Inferior parietal cortex (tissue), 1 donor: ENCODE data around the gene C16orf89.
"Not testable (repeated sequence)": the region's sequence is repeated elsewhere in the genome, so short reads cannot be mapped to it uniquely, and the experiment has no call there.

Experiments used
- DNase-seq: peaks from one replicate; pipeline ENCODE4 v3.0.0-alpha.2; 2016; ENCODE audit errors: extremely low spot score

C16orf89 gene, protein sequence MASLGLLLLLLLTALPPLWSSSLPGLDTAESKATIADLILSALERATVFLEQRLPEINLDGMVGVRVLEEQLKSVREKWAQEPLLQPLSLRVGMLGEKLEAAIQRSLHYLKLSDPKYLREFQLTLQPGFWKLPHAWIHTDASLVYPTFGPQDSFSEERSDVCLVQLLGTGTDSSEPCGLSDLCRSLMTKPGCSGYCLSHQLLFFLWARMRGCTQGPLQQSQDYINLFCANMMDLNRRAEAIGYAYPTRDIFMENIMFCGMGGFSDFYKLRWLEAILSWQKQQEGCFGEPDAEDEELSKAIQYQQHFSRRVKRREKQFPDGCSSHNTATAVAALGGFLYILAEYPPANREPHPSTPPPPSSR

DNA sequence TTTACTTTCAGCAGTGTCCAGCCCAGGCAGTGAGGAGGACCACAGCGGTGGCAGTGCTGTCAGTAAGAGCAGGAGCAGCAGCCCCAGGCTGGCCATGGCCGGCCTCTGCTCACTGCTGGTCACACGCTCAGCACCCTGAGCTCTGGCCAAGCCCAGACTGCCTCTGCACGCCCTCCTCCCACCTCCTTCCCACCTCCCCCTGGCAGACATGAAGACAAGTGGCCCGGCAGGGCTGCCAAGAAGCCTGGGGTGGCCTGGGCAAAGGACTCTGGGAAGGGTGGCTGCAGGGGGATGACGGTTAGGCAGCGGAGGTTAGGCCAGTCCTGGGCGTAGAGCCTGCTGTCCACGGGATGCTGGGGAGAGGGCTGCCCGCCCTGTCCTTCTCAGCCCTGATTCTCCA is at the start of gene C16orf89:
TSS of gene C16orf89 (minus strand) at position 144 of the 400 bp plus-strand sequence. CDS start at position 96, 48 bp downstream.
- DNase-seq, result peak; percentile 13

DNA sequence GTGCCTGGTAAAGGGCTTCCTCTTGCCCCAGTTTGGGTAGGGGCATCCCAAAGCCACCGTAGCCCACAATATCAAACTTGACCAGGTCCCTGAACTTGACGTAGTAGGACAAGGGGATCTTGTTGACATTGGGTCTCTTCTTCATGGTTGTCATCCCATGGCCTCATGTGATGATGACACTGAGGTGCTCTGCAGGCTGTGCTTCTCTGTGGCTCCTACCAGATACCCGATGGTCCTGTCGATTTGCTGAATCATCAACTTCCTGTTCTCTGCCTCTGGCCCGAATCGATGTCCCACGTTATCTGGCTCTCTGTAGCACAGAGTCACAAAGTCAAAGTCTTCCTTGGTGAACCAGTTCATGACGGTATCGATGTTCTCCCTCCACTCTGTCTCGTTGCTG is 45.2 kb upstream of the C16orf89 start:
- DNase-seq, result not testable (repeated sequence)

GRCh38 chr16:5108505-5109158 is 42.9 kb upstream of the C16orf89 start:
- DNase-seq, result no peak

DNA sequence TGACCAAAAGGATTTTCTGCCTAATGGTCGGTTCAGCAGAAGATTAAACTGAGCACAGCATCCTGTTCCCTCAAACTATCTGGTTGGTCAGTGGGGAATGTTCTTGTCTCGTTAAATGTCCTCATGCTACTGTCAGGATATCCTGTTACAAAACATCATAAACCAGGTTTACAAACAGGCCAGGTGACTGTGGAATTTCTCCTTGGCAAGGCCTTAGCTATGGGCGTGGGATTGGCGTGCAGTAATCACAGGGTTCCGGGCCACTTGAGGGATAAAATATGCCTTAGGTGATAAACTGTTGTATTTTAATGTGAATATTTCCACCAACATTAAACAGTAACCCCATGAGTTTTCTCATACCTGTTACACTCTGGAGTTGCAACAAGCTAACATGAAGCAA is 39.3 kb upstream of the C16orf89 start:
- not testable (repeated sequence) for DNase-seq

GRCh38 chr16:5103296-5104032 is 37.7 kb upstream of the C16orf89 start:
- DNase-seq, result not testable (repeated sequence)

DNA sequence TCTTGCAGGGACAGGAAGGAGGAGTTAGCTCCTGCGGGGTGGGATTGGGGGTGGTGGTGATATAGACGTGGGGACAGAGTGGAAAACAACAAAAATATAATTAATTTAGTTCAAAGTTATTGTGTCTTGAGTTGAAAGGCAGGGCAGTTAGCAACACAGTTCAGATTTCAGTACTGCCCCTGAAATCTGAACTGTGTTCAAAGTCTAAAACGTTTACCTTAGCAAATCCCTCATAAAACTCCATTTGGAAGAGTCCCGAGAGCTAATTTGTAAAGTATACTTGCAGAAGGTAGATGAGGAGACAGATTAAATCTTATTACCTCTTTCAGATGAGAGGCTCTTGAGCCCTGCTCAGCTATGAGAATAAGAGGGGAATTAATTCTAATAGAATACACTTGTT is 33.4 kb upstream of the C16orf89 start:
- DNase-seq, result not testable (repeated sequence)

- peak; percentile 20 for DNase-seq
Observed at GRCh38 chr16:5098221-5099159, 32.7 kb upstream of the C16orf89 start.

- DNase-seq, result peak; percentile 88
Observed at GRCh38 chr16:5097470-5098220, 31.9 kb upstream of the C16orf89 start, which contains the start of gene EEF2KMT. EEF2KMT (minus strand) TSS chr16:5097795; CDS start chr16:5097739, 56 bp downstream.

GRCh38 chr16:5097061-5097469 is 31.3 kb upstream of the C16orf89 start:
- DNase-seq, result not testable (repeated sequence)

DNA sequence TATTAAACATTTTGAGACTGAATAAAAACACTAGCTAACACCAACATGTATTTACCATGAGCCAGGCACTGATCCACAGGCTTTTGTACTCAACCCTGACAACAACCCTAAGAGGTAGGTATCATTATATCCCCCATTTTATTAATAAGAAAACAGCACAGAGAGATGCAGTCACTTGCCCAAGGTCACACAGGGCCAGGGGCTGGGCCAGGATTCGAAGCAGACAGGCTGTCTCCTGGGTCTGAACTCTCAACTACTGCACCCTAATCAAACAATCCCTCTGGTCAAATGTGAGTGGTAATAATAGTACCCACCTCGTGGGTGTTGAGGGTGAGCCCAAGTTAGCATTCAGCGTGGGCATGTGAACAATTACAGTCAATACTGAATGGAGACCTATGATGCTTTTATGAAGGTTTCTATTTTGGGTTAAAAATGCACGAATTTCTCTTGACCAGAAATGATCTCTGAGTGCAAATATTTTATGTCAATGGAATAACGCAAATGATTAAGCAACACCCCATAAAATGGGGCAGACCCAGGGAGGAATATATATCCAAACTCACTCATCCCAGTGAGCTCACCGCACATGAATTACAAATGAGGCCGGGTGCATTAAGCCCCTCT is 30.8 kb upstream of the C16orf89 start:
- DNase-seq, result not testable (repeated sequence)

GRCh38 chr16:5095145-5095830 is 29.5 kb upstream of the C16orf89 start:
- DNase-seq, result peak; percentile 25

DNA sequence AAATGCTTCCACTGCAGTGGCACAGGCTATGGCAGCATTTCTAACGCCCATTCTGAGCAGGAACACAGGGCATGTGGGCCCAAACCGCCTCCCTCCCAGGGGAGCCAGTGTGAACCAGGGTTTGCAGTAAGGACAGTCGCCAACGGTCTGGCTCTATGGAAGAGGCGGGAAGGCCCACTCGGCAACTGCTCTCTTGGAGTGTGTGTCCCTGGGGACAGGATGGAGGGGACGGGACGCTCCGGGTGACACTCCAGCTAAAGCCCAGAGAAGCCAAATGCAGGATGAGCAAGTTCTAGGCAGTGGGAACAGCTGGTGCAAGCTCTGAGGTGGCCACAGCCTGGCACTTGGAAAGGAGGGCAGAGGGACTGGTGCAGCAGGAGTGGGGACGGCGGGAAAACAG is 28.0 kb upstream of the C16orf89 start:
- DNase-seq, result not testable (repeated sequence)

GRCh38 chr16:5093081-5093480 is 27.3 kb upstream of the C16orf89 start:
- DNase-seq, result not testable (repeated sequence)

DNA sequence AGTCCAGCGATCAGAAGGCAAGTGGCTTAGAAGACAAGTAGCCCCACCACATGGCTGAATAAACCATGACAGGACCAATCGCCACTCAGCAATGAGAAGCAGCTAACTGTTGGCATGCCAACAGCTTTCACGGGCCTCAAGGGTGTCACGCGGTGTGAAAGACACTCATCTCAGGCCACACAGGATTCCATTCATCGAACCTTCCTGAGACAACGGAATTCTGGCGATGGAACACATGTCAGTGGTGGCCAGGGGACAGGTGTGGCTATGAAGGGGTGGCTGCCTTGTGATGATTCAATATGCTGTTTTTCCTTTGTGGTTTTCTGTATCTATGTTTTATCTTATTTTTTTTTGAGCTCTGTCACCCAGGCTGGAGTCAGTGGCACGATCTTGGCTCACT is 24.8 kb upstream of the C16orf89 start:
- not testable (repeated sequence) for DNase-seq

DNA sequence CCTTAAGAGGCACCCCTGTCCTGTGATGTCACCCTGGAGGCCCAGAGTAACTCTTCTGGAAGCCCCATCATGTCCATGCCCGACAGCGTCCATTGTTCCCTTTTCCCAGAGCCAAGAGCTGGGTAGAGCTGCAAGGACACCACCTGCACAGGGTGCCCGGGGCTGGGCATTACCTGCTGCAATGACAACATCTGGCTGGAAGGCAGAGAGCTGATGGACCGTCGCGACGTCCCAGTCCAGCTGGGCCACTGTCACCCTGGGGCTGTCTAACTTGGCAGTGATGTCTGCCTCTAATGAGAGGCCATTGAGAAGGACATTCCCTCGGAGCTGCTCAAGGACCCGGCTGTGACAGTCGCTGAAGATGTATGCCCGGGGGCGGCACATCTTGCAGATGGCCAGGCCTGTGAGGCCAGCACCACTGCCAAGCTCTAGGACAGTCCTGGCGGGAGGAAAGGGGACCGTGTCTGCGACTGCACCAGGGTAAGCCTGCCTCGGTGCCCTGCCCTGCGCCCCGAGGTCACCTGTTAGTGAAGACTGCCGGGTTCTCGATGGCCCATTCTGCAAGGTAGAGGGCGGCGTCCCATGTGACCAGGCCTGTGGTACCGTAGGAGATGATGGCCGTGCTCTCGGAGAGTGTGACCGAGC is 24.3 kb upstream of the C16orf89 start:
- DNase-seq, result not testable (repeated sequence)

DNA sequence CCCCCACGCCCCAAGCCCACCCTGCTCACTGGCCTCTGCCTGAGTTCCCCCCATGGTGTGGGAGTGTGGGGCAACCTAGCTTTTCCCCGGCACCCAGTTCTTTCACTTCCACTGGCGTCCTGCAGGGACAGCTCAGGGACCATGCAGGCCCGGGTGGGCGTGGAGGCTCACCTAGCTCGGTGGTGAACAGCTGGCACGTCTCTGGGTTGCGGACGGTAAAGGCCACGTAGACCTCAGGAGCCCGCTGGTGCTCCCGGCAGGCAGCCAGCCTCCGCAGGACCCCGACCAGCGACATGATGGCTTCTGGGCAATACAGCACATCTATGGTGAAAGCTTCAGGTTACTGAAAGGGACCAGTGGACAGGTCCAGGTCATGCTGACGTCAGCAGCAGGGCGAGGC is 23.2 kb upstream of the C16orf89 start:
- DNase-seq, result not testable (repeated sequence)

DNA sequence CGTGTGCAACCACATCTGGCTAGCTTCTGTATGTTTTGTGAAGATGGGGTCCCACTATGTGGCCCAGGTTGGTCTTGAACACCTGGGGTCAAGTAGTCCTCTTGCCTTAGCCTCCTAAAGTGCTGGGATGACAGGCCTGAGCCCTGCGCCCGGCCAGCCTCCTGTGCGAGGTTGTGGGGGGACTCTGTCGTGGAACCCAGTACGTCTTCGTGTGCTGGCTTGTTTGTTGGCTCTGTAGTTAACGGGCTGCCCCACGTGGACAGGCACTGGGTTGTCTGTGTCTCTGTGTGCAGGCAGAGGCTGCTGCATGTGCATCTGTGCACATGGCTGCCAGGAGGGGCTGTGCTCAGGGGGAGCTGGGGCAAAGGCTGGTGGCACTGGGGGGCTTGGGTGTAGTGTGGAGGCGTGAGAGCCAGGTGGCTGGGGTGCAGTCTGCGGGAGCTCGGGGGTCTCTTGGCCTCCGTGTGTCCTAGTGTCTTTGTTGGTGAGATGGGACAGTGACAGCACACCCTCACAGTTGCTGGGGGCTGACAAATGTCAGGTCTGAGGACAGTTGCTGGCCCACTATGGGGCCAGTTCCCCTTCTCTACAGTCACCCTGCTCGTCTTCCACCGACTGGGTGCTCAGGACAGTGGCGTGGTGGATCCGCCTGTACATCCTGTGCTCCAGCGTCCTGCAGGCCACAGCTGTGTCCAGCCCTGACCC is 22.5 kb upstream of the C16orf89 start:
- DNase-seq, result not testable (repeated sequence)

- DNase-seq, result not testable (repeated sequence)
Observed at GRCh38 chr16:5085716-5086115, 20.0 kb upstream of the C16orf89 start.
